RKO (cell line): Measurements from ENCODE around the gene TGFBR1.

Source experiments
- DNase-seq: peaks from one replicate; pipeline ENCODE4 v3.0.0-alpha.2; 2016; ENCODE audit warnings: low spot score

The TGFBR1 gene

DNA sequence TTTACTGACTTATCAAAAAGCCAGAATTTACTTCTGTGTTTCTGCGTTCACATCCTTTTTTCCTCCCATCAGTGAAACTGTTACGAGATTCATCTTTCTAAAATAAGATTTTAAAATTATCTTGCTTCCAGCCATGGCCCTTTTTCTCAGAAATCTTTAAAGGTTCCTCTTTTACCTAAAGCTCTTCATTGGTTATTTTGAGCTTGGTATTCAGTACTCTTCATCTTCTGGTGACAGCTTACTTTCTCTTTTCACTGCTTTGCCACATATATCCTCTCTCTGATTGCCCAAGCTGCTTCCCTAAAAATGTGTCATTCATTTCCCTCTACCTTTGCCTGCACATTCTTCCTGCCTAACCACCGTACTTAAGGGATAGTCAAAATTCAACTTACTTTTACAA lies 32.3 kb downstream of the TGFBR1 start:
- no peak for DNase-seq

DNA sequence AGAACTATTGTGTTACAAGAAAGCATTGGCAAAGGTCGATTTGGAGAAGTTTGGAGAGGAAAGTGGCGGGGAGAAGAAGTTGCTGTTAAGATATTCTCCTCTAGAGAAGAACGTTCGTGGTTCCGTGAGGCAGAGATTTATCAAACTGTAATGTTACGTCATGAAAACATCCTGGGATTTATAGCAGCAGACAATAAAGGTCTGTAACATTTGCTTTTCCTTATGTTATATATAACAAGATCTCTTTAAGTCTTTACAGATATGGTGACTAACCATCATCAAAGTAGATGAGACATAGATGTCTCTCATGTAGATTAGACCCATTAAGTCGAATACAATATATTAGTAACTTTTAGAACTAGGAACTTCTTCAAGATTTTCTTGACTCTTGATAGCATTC lies 33.0 kb downstream of the TGFBR1 start:
- no peak for DNase-seq

DNA sequence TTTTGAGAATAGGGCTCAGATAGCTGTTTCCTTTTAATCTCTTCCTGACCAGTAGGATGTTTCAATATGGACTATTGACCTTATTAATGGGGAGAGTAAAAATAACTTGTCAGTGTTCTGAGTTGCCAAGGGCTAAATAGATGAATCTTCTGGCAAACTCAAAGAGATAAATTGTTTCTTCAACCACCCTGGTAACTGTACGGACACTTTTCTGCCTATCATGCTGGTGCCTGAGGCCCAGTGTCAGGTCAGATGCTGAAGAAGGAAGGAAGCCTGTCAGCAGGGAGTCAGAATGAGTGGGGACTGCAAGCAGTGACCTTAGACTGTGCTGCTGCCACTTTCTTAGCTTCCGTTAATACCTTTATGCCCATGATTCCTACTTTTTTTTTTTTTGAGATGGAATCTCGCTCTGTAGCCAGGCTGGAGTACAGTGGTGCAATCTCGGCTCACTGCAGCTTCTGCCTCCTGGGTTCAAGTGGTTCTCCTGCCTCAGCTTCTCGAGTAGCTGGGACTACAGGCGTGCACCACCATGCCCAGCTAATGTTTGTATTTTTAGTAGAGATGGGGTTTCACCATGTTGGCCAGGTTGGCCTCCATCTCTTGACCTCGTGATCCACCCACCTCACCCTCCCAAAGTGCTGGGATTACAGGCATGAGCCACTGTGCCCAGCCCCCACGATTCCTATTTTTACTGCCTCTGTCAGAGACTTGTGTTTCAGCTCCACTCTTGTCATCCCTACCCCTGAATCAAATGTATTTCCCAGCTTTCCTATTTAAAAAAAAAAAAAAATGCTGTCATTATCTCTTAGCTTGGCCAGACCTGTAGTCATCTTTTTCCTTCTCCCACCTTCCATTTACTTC lies 33.7 kb downstream of the TGFBR1 start:
- no peak for DNase-seq

DNA sequence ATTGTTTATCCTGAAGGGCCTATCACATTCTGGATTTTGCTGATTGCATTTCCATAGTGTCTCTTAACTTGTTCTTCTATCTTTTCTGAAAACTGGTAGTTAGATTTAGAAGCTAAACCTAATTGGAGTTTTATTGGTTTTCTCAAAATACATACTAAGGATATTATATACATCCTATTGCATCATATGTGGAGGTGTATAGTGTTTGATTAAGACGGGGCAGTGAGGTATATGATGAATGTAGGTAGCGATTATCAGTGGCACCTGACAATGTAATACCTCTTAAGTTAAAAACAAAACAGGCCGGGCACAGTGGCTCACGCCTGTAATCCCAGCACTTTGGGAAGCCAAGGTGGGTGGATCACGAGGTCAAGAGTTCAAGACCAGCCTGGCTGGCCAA lies 35.0 kb downstream of the TGFBR1 start:
- no peak for DNase-seq

DNA sequence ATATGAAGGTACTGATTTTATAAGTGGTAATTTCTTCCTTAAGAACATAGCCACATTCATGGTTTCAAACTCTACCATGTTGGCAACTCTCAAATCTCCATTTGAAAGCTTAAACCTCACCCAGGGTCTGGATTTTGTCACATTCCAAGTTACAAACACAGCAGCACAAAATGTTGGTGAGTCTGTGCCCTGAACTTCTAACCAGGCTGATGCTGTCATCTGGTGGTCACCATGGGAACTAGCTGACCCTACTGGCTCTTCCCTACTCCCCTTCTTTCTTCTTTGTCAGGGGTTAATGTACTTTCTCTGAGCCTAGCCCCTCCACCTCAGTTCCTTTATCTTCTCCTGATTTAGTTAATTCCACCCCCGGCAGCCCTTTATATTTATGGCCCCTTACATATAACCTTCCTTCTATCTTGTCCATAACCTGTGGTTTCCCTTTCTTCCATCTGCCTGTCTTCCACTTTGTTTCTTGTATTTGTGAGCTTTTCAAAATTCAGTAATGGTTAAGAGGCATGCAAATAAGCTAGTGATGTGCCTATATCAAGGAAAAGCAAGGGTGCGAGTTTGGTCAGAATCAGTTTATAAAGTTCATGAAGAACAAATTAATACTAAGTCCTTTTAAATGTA lies 35.9 kb downstream of the TGFBR1 start:
- peak; percentile 75 for DNase-seq

DNA sequence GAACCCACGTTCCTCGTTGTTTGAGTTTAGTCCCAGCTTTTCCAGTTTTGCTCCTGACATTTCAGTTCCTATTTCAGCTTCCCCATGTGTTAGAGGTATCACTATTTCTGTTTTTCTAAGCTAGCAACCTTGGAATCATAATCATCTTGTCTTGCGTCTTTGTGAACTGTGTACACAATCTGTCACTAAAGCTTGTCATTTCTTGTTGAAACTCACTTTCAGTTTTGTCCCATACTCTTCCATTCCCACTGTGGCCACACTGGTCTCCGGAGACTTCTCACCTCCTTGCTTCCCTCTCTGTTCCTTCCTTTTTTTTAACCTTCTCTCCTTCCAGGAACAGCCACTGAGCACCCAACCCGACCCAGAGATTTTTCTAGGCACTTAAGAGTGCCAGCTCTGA lies 36.9 kb downstream of the TGFBR1 start:
- no peak for DNase-seq

DNA sequence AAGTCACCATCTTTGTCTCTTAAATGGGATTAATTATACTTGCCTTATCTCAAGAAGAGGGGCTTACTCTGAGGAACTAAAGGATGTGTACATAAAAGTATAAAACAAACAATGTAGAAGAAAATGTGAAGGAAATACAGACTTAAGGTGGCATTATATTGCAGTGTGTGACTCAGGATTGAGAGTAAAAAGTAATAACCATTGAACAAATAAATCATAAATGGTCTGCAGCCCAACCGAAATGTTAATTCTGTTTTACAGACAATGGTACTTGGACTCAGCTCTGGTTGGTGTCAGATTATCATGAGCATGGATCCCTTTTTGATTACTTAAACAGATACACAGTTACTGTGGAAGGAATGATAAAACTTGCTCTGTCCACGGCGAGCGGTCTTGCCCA lies 37.4 kb downstream of the TGFBR1 start:
- DNase-seq: no peak

DNA sequence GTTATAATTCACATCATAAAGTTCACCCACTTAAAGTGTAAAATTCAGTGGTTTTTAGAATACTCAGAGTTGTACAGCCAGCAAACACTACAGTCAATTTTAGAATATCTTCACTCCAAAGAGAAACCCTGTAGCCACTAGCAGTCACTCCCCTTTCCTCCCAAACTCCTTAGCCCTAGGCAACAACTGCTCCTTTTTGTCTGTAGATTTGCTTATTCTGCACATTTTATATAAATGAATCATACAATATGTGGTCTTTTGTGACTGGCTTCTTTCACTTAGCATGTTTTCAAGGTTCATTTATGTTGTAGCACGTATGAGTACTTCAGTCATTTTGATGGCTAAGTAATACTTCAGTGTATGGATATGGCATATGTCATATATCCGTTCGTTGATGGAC lies 38.7 kb downstream of the TGFBR1 start:
- DNase-seq: peak; percentile 38

DNA sequence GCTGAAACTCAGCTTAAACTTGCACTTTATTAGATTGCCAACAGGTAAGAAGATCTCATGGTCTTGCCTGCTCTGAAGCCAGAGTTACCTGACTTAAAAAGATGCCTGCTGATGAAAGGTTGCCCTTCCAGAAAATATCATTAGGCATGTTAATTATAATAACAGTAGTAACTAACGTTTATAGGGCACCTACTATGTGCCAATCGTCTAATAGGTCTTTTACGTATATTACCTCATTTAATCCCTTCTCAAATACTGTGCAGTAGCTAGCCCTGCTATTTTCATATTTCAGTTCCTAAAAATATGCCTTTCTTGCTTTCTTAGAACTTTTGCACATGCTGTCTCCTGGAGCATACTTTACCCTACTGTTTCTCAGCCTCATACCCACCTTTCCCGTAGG lies 40.1 kb downstream of the TGFBR1 start:
- DNase-seq: no peak

DNA sequence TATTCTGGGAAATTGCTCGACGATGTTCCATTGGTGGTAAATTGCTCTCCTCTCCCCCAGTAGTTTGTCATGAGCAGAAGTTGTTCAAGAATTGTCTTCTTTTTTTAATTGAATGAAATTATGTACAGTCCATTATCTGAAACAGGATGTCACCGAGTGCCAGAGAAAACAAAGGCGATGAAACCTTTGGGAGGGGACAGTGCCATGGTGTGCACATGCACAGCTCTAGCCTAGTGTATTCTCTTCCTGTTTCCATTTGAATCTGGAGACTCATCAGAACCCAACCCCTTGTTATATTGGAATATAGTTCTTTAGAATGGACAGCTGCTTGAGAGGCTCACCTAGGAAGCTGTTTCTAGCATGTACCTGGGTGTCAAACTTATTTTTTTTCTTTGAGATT lies 41.7 kb downstream of the TGFBR1 start:
- no peak for DNase-seq

DNA sequence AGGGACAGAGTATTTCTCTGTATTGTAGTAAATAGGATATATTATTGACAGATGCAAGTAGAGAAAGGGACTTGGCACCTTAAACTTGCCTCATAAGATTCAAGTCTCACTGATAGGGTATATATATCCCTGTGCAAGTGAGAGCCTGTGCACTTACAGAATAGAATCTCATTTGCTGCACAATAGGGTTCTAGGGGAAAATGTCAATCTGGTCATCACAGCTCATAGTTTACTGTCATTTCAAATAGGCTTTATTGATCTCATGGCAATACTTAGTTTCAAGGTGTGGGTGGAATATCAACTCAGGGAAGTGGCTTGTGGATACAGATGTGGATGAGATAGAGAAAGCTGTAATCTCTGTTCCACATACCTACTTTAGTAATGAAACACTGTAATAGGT lies 42.3 kb downstream of the TGFBR1 start:
- DNase-seq: no peak

DNA sequence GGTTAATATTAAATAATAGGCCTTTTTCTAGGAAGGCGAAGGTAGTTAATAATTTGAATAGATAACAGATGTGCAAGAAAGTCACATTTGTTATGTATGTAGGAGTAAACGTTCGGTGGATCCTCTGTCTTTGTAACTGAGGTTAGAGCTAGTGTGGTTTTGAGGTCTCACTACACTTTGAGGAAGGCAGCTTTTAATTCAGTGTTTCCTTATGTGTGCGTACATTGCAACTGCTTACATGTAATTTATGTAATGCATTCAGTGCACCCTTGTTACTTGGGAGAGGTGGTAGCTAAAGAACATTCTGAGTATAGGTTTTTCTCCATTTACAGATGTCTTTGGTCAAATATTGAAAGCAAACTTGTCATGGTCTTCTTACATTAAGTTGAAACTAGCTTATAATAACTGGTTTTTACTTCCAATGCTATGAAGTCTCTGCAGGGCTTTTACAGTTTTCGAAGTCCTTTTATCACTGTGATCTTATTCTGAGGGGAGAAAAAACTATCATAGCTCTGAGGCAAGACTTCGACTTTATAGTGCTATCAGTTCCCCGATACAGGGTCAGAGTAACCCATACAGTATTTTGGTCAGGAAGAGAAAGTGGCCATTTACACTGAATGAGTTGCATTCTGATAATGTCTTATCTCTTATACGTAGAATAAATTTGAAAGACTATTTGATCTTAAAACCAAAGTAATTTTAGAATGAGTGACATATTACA lies 45.7 kb downstream of the TGFBR1 start:
- no peak for DNase-seq

DNA sequence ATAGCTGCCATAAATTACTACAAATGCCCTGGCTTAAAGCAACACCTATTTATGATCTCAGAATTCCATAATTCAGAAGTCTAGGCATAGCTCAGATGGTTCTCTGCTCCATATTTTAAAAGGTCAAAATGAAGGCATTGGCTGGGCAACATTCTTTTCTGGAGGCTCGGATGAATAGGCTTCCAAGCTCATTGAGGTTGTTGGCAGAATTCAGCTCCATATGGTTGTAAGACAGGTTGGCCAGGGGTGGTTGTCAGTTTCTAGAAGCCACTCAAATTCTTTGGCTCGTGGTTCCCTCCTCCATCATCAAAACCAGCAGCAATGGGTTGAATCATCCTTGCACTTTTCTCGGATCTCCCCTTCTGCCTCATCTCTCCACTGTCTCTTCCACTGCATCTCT lies 49.4 kb downstream of the TGFBR1 start:
- DNase-seq: no peak

DNA sequence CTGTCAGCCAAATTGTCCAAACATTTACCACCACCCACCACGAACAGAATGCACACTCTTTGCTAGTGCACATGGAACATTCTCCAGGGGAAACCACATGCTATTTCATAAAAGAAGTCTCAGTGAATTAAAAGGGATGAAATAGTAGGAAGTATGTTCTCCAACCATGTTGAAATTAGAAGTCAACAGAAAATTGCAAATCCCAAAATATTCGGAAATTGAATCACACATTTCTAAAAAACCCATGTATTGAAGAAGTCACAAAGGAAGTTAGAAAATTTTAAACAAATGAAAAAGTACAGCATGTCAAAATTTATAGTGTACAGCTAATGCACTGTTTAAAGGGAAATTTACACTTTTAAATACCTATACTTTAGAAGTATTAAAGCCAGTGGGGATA lies 50.8 kb downstream of the TGFBR1 start:
- no peak for DNase-seq

DNA sequence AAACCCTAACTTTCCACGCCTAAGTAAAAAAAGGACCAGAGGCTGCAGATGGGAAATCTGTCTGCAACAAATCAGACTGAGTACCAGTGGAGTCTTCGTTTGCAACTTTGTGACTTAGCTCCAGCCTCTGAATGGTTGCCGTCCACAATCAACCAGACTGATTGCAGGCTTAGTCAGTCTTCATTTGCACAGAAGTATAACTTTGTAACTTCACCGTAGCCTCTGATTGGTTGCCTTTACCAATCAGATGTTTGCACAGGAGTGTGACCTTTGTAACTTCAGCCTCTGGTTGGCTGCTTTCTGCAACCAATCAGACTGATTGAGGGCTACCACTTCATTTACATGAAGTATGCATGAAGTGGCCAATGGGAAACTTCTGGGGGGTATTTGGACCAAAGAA lies 53.7 kb downstream of the TGFBR1 start:
- DNase-seq: peak; percentile 30

DNA sequence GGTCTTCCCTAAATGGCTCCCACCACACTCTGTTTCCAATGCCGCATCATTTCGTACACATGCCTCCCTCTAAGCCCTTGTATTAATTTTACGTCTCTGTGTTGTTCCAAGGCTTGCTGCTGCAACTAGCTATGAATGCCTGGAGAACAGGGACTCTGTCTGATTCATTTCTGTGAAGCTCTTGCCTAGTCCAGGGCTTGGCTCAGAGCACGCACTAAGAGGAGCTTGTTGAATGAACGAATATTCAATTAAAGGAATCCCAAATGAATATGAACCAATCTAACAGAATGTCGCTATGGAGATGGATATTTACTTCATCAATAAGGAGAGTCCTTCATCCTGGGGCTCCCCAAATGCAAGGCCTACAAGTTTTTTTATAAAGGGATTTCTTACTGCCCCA lies 55.3 kb downstream of the TGFBR1 start:
- no peak for DNase-seq

DNA sequence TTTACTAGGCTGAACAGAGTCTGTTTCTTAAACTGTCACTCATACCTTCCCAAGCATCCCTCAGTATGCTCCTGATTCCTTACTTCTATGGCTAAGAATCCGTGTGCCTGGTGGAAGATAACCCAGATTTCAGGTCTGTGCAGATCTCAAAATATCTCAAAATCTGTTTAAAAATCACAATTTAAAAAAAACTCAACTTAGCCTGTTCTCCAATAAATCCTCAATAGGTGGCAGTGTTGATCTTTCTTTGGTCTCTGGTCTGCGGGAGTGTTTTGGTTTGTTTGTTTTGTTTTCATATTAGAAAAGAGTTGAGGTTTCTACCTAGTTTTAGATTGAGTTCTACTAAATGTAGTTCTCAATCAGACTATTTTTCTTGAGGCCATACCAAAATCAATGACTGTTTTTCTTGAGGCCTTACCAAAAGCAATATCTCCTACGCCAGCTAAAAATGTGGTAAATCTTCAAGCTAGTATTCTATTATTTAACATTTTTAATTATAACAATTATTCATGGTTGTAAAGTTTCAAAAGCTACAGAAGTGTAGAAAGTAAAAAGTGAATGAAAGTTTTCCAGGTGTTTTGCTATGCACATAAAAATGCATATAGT lies 57.9 kb downstream of the TGFBR1 start:
- peak; percentile 68 for DNase-seq

DNA sequence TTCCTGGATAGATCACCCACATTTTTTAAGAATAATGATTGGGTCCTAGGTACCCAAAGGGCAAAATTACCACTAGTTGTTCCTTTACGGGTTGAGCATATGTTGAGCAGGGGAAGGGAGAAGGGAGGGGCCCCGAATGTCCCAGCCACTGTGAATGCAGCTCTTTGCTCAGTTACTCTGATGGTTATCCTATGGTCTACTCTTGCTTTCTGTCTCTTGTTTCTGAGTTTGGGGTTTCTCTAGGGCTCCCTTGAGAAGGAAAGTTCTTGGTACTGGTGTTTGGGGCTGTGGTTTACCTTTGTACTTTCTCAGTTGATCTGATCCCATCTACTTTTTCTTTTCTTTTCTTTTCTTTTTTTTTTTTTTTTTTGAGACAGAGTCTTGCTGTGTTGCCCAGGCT lies 61.2 kb downstream of the TGFBR1 start:
- no peak for DNase-seq

DNA sequence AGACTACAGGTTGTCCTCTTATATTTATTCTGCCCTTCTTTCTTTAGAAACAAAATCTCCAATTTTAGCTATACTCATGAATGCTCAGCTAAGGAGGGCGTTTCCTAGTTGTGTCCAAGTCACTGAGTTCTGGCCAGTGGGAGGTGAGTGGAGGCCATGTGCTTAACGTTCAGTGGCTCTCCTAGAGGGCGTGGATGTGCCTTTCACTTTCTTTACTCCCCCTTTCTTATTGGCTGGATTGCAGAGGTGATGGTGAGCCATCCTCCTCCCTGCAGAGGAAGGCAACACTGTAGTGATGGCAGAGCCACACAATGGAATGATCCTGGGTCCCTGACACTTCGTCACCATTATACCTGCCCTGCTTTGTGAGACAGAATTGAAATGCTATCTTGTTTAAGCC lies 62.2 kb downstream of the TGFBR1 start:
- no peak for DNase-seq

DNA sequence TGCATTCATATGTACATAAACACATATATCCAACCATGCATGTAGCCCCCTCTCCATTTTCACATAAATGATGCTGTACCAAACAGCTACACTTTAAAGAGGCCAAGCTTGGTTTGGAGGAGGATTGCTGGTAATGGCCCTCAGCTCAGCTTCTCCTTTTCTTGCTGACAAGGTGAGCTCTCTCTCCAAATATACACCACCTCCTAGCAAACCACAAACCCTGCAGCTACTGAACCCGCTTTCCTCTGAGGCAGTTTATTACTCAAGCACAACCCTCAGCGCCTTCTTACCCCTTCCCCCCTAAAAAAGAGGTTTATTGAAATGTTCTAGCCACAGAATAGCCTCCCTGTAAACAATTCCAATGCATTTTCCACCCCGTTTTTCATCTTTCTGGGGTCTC lies 62.8 kb downstream of the TGFBR1 start:
- no peak for DNase-seq

DNA sequence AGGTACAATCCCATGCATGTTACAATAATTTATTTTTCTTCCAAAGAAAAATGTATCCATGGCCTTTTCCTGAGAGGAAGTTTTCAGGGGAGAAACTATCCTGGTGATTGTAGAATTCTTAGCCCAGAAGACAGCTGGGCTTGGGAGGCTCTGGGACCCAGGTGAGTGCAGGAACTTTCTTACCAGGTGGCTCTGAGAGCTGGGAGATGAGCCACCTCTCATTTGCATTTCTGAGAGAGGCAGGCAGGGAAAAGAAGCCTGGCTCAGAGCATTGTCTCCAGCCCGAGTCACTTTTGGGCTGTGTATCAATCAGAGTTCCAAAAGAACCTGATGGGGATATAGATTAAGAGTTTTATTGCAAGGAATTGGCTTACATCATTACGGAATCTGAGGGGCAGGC lies 64.2 kb downstream of the TGFBR1 start:
- no peak for DNase-seq

DNA sequence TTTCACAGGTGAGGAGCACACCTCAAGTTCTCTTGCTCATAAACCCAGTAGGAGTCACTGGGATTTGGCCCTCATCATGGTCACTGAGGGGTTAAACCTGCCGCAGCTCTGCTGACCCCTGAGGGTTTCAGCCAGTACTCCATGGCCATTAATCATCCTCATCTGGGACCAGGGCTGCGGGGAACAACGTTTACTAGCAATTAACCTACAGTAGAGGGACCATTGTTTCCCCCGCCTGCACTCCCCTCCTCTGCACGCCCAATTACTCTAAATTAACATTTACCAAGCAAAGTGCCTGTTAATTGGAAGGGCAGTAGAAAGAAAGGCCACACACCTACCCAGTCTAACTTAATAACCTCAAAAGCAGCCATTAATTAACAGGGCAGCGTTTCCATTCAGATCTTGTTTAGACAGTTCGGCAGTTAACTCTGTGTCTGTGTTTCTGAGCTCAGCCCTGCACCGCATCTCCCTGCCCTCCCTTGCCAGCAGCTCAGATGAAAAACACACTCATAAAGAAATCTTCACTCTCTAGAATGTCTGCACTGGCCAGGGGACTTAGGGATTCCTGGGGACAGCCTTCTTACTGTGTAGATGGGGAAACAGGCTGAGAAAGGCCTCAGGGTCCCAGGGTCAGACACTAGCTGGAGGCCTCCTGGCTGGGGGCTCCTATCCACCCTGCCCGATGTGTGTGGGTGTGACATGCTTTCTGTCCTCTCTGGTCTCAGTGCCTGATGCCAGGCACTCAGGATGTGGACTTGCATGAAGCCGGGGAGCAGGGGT lies 65.3 kb downstream of the TGFBR1 start:
- DNase-seq: no peak
